GM19043 (cell line): Measurements from ENCODE around the gene OSTM1.
A peak's percentile ranks its signal among the peaks of the same experiment; 100 is the strongest.

Experiments
- ATAC-seq: cut with Tn5 transposase; IDR thresholded peaks from one replicate; pipeline ENCODE4 v1.9.1; 2021; ENCODE audit warnings: low read depth; ENCODE audit not compliant: unreplicated experiment

Gene OSTM1

GRCh38 chr6:108105571-108105970, 31.0 kb upstream of the OSTM1 start:
- ATAC-seq = no peak

- ATAC-seq = no peak
Observed at GRCh38 chr6:108102965-108103364, 28.4 kb upstream of the OSTM1 start.

- ATAC-seq = no peak
Observed at GRCh38 chr6:108100003-108100402, 25.5 kb upstream of the OSTM1 start.

- ATAC-seq = no peak
Observed at GRCh38 chr6:108097882-108098281, 23.3 kb upstream of the OSTM1 start.

- no peak for ATAC-seq
Observed at GRCh38 chr6:108093781-108094300, 19.3 kb upstream of the OSTM1 start.

- ATAC-seq = no peak
Observed at GRCh38 chr6:108091288-108091687, 16.7 kb upstream of the OSTM1 start.

GRCh38 chr6:108083349-108083748, 8.8 kb upstream of the OSTM1 start:
- ATAC-seq = no peak

GRCh38 chr6:108082539-108082938, 8.0 kb upstream of the OSTM1 start:
- no peak for ATAC-seq

GRCh38 chr6:108080010-108080780, 5.7 kb upstream of the OSTM1 start:
- no peak for ATAC-seq

- ATAC-seq = no peak
Observed at GRCh38 chr6:108078191-108078590, 3.6 kb upstream of the OSTM1 start.

GRCh38 chr6:108074057-108074358, 533 bp downstream of the OSTM1 start:
- peak; percentile 28 for ATAC-seq

- no peak for ATAC-seq
Observed at GRCh38 chr6:108071736-108072276, 2.7 kb downstream of the OSTM1 start.

- peak; percentile 45 for ATAC-seq
Observed at GRCh38 chr6:108068618-108069017, 5.9 kb downstream of the OSTM1 start.

- no peak for ATAC-seq
Observed at GRCh38 chr6:108068182-108068581, 6.4 kb downstream of the OSTM1 start.

- no peak for ATAC-seq
Observed at GRCh38 chr6:108052706-108053105, 21.8 kb downstream of the OSTM1 start.

GRCh38 chr6:108051481-108051880, 23.1 kb downstream of the OSTM1 start:
- no peak for ATAC-seq

GRCh38 chr6:108039681-108040080, 34.9 kb downstream of the OSTM1 start:
- no peak for ATAC-seq

GRCh38 chr6:108036884-108037283, 37.7 kb downstream of the OSTM1 start:
- ATAC-seq = no peak

GRCh38 chr6:108031968-108032367, 42.6 kb downstream of the OSTM1 start:
- no peak for ATAC-seq

GRCh38 chr6:108030211-108030610, 44.3 kb downstream of the OSTM1 start:
- ATAC-seq = no peak

- no peak for ATAC-seq
Observed at GRCh38 chr6:108029226-108029921, 45.2 kb downstream of the OSTM1 start.

- no peak for ATAC-seq
Observed at GRCh38 chr6:108027594-108027993, 46.9 kb downstream of the OSTM1 start.
